ENCODE data around the gene EPC1. TPM values are rescaled to one million over a fixed set of nuclear protein-coding genes. Genes with fewer than 3 reads are reported as not detected.
A peak's percentile ranks its signal among the peaks of the same experiment; 100 is the strongest.

Gene EPC1
- total RNA-seq, 1 donor from 2014 or later: 31.0 TPM

DNA sequence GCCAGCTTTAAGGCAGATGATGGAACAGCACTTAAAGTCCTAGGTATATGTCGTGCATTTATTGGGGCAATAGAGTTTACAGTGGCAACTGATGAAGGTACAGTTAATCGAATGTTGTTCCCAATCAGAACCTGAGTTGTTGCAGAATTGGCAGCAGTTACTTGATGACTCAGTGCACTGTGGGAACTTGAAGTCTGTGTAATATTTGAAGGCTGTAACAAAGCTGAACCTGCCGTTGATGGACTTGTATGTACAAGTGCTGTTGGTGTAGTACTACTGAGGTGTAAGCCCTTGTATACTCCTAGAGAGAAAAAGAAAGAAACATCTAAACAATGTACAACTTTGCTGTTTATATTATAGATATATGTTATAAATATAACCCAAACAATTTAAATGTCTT, 75.3 kb downstream of the EPC1 start:
- no peaks in the 10 kb centered on the region for H3K9me3 Mint-ChIP-seq (ENCODE audit: unreplicated experiment)
- no peak overlapping the region for H3K4me3 Mint-ChIP-seq (ENCODE audit: unreplicated experiment)
- H3K27me3 Mint-ChIP-seq (ENCODE audit: unreplicated experiment): no peaks in the 10 kb centered on the region
- H3K27ac Mint-ChIP-seq (ENCODE audit: unreplicated experiment): no peak overlapping the region
- H3K4me1 Mint-ChIP-seq (ENCODE audit: unreplicated experiment): peaks cover 2% of the 10 kb centered on the region
- no peak for TF ChIP-seq CTCF (IDR thresholded peaks at IDR 0.05; ENCODE audit: unreplicated experiment)
- DNase-seq (ENCODE audit: low spot score): no peak
- peaks cover 21% of the 10 kb centered on the region for H3K36me3 Mint-ChIP-seq (ENCODE audit: low read depth, unreplicated experiment)

DNA sequence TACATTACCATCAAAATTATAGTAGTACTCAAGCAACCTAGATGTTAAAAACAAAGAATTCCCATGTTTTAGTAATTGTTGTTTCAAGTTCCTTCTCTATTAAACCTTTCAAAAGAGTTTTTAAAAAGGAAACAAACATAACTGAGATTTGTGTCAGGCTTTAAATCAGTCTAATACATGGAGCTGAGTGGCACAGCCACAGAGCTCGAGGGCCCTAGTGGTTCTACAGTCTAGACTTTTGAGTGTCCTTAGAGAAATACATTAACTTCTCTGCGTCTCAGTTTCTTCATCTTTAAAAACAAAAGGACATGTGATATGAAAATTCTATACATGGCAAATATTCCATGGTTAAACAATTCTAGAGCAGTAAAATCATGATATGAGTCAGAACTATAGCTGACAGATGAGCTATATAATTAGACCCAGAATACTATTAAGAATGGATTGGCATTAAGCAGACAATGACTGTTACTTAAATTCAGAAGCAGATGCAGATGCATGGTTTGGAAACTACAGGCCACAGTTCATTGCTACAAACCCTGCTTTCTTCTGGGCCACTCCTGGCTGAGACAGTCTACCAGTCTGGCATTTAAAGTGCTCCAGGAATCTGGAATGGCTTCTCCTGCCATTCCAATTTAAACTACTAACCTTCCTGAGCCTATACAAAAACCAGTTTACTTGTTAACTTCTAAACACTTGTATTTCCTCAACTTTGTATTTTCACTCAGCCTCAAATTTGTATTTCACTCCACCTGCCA, 77.4 kb downstream of the EPC1 start:
- Mint-ChIP-seq H3K27ac (ENCODE audit: unreplicated experiment) (peak overlapping the region; percentile 27), H3K27me3 (ENCODE audit: unreplicated experiment) (no peaks in the 10 kb centered on the region), H3K4me3 (ENCODE audit: unreplicated experiment) (peak overlapping the region; percentile 45), H3K36me3 (ENCODE audit: low read depth, unreplicated experiment) (peaks cover 21% of the 10 kb centered on the region), H3K9me3 (ENCODE audit: unreplicated experiment) (no peaks in the 10 kb centered on the region), H3K4me1 (ENCODE audit: unreplicated experiment) (peaks cover 2% of the 10 kb centered on the region)
- DNase-seq (ENCODE audit: low spot score): no peak
- TF ChIP-seq CTCF (IDR thresholded peaks at IDR 0.05; ENCODE audit: unreplicated experiment): no peak

GRCh38 chr10:32268788-32269187, 78.2 kb downstream of the EPC1 start:
- Mint-ChIP-seq H3K27me3 (ENCODE audit: unreplicated experiment) (no peaks in the 10 kb centered on the region), H3K9me3 (ENCODE audit: unreplicated experiment) (no peaks in the 10 kb centered on the region), H3K4me1 (ENCODE audit: unreplicated experiment) (peaks cover 2% of the 10 kb centered on the region), H3K27ac (ENCODE audit: unreplicated experiment) (no peak overlapping the region), H3K36me3 (ENCODE audit: low read depth, unreplicated experiment) (peaks cover 21% of the 10 kb centered on the region), H3K4me3 (ENCODE audit: unreplicated experiment) (no peak overlapping the region)
- DNase-seq (ENCODE audit: low spot score): no peak
- TF ChIP-seq CTCF (IDR thresholded peaks at IDR 0.05; ENCODE audit: unreplicated experiment): no peak

DNA sequence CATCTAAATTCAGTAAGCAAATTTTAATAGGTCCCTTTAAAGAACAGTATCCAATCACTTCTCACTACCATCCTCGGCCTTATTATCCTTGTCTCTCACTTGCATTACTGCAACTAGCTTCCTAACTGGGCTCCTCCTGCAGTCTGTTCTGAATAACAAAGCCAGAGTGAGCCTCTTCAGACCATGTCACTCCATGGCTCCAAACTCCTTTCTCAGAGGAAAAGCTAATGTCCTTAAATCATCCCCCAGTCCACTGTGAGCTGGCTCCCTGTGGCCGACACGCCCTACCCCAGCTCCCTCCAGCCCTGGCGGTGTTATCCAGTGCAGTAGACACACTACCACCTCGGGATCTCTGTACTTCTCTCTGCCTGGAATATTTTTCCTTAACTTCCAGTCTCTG, 80.0 kb downstream of the EPC1 start:
- Mint-ChIP-seq H3K27me3 (ENCODE audit: unreplicated experiment) (no peaks in the 10 kb centered on the region), H3K4me1 (ENCODE audit: unreplicated experiment) (no peaks in the 10 kb centered on the region), H3K27ac (ENCODE audit: unreplicated experiment) (no peak overlapping the region), H3K36me3 (ENCODE audit: low read depth, unreplicated experiment) (peaks cover 21% of the 10 kb centered on the region), H3K9me3 (ENCODE audit: unreplicated experiment) (no peaks in the 10 kb centered on the region), H3K4me3 (ENCODE audit: unreplicated experiment) (no peak overlapping the region)
- DNase-seq (ENCODE audit: low spot score): no peak
- TF ChIP-seq CTCF (IDR thresholded peaks at IDR 0.05; ENCODE audit: unreplicated experiment): no peak

GRCh38 chr10:32266566-32266965, 80.4 kb downstream of the EPC1 start:
- DNase-seq (ENCODE audit: low spot score): no peak
- TF ChIP-seq CTCF (IDR thresholded peaks at IDR 0.05; ENCODE audit: unreplicated experiment): no peak
- H3K36me3 Mint-ChIP-seq (ENCODE audit: low read depth, unreplicated experiment): peaks cover 21% of the 10 kb centered on the region
- no peaks in the 10 kb centered on the region for H3K4me1 Mint-ChIP-seq (ENCODE audit: unreplicated experiment)
- H3K9me3 Mint-ChIP-seq (ENCODE audit: unreplicated experiment): no peaks in the 10 kb centered on the region
- no peak overlapping the region for H3K4me3 Mint-ChIP-seq (ENCODE audit: unreplicated experiment)
- no peak overlapping the region for H3K27ac Mint-ChIP-seq (ENCODE audit: unreplicated experiment)
- H3K27me3 Mint-ChIP-seq (ENCODE audit: unreplicated experiment): no peaks in the 10 kb centered on the region

Data from endothelial cell (in vitro differentiated cells).